A673 (cell line): Measurements from ENCODE around the gene ANKRD40. TPM values are rescaled to one million over a fixed set of nuclear protein-coding genes. Genes with fewer than 3 reads are reported as not detected.

Experiments
- BruUV-seq: library from RNA; stranded (reverse); fragments of 400-500 nt; replicated peaks from 2 replicates; lab custom pipeline; 2021; lab: Mats Ljungman, UMichigan
- CTCF ChIA-PET: fragments of 300-600 bp; sonication (Branson Sonifier 250); formaldehyde crosslinking; loops from one replicate; lab custom pipeline; 2022; ENCODE audit warnings: antibody characterized with exemption; lab: Charles Lee
- POLR2A ChIA-PET: fragments of 300-600 bp; sonication (Branson Sonifier 250); formaldehyde crosslinking; loops from one replicate; lab custom pipeline; 2022; ENCODE audit warnings: antibody characterized with exemption; ENCODE audit not compliant: low non-redundant PET; lab: Charles Lee
- DNase-seq: peaks from one replicate; pipeline ENCODE4 v3.0.0-alpha.2; 2015; ENCODE audit warnings: low spot score
- H3K27ac ChIP-seq: fragments of 200-600 bp; sonication (generic); 2 replicates; pipeline ENCODE4 v1.5.1; 2016; ENCODE audit warnings: mixed run types, low read depth, mild to moderate bottlenecking, mixed read lengths, antibody characterized with exemption, low read length; ENCODE audit not compliant: poor library complexity, severe bottlenecking
- H3K27me3 ChIP-seq: fragments of 200-600 bp; sonication (generic); replicated peaks from 2 replicates; pipeline ENCODE4 v1.6.1; 2017; ENCODE audit warnings: mixed run types, low read depth, mild to moderate bottlenecking, mixed read lengths, antibody characterized with exemption, low read length; ENCODE audit not compliant: insufficient read depth, poor library complexity
- H3K36me3 ChIP-seq: fragments of 200-600 bp; sonication (generic); 2 replicates; pipeline ENCODE4 v1.6.1; 2016; ENCODE audit warnings: mixed run types, mild to moderate bottlenecking, mixed read lengths, antibody characterized with exemption, low read length; ENCODE audit not compliant: insufficient read depth, poor library complexity, severe bottlenecking
- H3K4me1 ChIP-seq: fragments of 200-600 bp; sonication (generic); 2 replicates; pipeline ENCODE4 v1.6.1; 2017; ENCODE audit warnings: mixed run types, mild to moderate bottlenecking, mixed read lengths, antibody characterized with exemption, low read length; ENCODE audit not compliant: insufficient read depth, poor library complexity, severe bottlenecking
- H3K4me3 ChIP-seq: fragments of 200-600 bp; sonication (generic); 2 replicates; pipeline ENCODE4 v1.5.1; 2016; ENCODE audit warnings: low read depth, mixed run types, mild to moderate bottlenecking, mixed read lengths, low read length; ENCODE audit not compliant: poor library complexity, severe bottlenecking
- H3K9me3 ChIP-seq: fragments of 200-600 bp; sonication (generic); 2 replicates; pipeline ENCODE4 v1.6.1; 2016; ENCODE audit warnings: mixed run types, low read depth, mild to moderate bottlenecking, mixed read lengths, antibody characterized with exemption, low read length; ENCODE audit not compliant: poor library complexity, severe bottlenecking
- CTCF ChIP-seq: fragments of 300-800, 200-600 bp; sonication (generic); conservative IDR thresholded peaks from 2 replicates; pipeline ENCODE4 v1.5.1; 2017; ENCODE audit warnings: low read depth, mild to moderate bottlenecking, antibody characterized with exemption, low read length, moderate library complexity, mixed read lengths
- EZH2 ChIP-seq: fragments of 200-600 bp; sonication (generic); IDR thresholded peaks from 2 replicates; pipeline ENCODE4 v1.6.1; 2017; ENCODE audit warnings: borderline replicate concordance, low read depth, mild to moderate bottlenecking, mixed read lengths, antibody characterized with exemption, low read length; ENCODE audit not compliant: poor library complexity, severe bottlenecking
- intact Hi-C: fragments of 100-400 bp; cut with micrococcal nuclease; formaldehyde crosslinking; loops from one replicate; pipeline ENCODE4 v1.10.0; 2022; ENCODE audit not compliant: unreplicated experiment
- total RNA-seq: library from RNA; stranded (reverse); gene quantifications from 2 replicates; pipeline ENCODE4 v1.2.3, GENCODE V29; 2021

ANKRD40 gene
- total RNA-seq, 1 experiment from 2014 or later: 54.2 TPM

GRCh38 chr17:50665838-50666237, 41.9 kb downstream of the ANKRD40 start:
- POLR2A ChIA-PET: no interaction called here
- Histone ChIP-seq H3K4me1 (peaks cover 9% of the 10 kb centered on the region), H3K27me3 (no peaks in the 10 kb centered on the region), H3K36me3 (no peaks in the 10 kb centered on the region), H3K27ac (no peak overlapping the region), H3K9me3 (no peaks in the 10 kb centered on the region), H3K4me3 (no peak overlapping the region)
- CTCF ChIA-PET: no interaction called here
- intact Hi-C loops: no loop called here
- TF ChIP-seq CTCF (no peak), EZH2 (no peak)
- DNase-seq: no peak
- no TSS peak for BruUV-seq

GRCh38 chr17:50664788-50665458, 42.8 kb downstream of the ANKRD40 start:
- Histone ChIP-seq H3K36me3 (no peaks in the 10 kb centered on the region), H3K4me1 (peaks cover 9% of the 10 kb centered on the region), H3K27me3 (no peaks in the 10 kb centered on the region), H3K9me3 (no peaks in the 10 kb centered on the region), H3K4me3 (no peak overlapping the region), H3K27ac (no peak overlapping the region)
- TF ChIP-seq CTCF (no peak), EZH2 (no peak)
- intact Hi-C loops: no loop called here
- no TSS peak for BruUV-seq
- CTCF ChIA-PET: no interaction called here
- POLR2A ChIA-PET: no interaction called here
- DNase-seq: no peak

DNA sequence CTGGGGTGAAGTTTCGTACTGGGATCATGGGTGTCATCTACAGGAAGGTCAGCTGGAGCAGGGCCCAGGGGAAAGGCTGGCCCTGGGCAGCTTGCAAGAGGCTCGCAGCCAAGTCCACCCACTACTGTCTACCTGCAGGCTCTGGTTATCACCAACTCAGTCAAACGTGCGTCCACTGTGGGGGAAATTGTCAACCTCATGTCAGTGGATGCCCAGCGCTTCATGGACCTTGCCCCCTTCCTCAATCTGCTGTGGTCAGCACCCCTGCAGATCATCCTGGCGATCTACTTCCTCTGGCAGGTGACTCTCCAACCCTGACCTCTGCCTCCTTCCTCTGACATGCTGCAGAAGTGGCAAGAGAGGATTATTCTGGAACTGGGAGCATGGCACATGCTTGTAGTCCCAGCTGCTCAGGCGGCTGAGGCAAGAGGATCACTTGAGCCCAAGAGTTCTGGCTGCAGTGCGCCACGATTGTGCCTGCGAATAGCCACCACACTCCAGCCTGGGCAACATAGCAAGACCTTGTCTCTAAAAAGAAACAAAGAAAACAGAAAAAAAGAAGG, 43.8 kb downstream of the ANKRD40 start:
- POLR2A ChIA-PET: no interaction called here
- Histone ChIP-seq H3K9me3 (no peaks in the 10 kb centered on the region), H3K4me1 (peaks cover 9% of the 10 kb centered on the region), H3K4me3 (no peak overlapping the region), H3K27me3 (no peaks in the 10 kb centered on the region), H3K27ac (no peak overlapping the region), H3K36me3 (no peaks in the 10 kb centered on the region)
- no TSS peak for BruUV-seq
- no peak for DNase-seq
- intact Hi-C loops: no loop called here
- CTCF ChIA-PET: no interaction called here
- no peak for TF ChIP-seq EZH2
- no peak for TF ChIP-seq CTCF
